LNCAP (cell line): ENCODE data around the gene CARD8.

ENCODE experiments used
- CTCF ChIP-seq: fragments of 450-650 bp; IDR thresholded peaks from 2 replicates; pipeline ENCODE4 v1.5.1; 2017; ENCODE audit warnings: mild to moderate bottlenecking

The CARD8 gene

GRCh38 chr19:48239582-48240141 is 16.1 kb downstream of the CARD8 start:
- TF ChIP-seq CTCF: no peak

- TF ChIP-seq CTCF: no peak
Measured at GRCh38 chr19:48239120-48239519, 16.6 kb downstream of the CARD8 start.

DNA sequence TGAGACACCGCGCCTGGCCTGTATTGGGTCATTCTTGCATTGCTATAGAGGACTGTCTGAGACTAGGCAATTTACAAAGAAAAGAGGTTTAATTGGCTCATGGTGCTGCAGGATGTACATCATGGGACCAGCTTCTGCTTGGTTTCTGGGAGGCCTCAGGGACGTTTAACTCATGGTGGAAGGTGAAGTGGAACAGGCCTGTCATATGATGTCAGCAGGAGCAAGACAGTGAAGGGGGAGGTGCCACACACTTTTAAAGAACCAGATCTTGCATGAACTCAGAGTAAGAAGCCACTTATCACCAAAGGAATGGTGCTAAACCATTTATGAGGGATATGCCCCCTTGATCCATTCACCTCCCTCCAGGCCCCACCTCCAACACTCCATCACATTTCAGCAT is 18.7 kb downstream of the CARD8 start:
- no peak for TF ChIP-seq CTCF

DNA sequence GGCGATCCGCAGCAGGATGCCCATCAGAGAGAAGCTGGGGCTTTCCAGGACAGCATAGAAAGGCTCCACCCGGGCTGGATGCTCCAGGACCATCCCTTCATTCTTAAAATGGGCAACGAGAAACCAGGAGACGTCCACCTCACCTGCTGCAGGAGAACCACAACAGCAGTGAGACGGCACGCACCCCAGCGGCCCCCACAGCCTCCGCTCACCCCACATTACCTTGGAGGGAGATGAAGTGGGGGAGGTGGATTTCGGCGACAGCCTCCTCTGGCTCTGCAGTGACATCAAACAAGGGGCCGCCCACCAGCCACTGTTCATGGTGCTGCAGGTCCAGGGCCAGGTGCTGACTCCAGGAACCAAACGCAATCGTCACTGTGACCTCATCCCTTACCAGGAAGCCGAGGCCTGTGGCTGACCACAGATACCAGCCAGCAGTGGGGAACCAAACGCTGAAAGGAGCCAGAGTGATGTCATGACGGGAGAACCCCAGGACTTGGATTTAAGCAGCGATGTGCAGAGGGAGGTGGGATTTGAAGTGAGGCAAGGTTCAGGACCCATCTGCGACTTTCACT is 25.1 kb downstream of the CARD8 start:
- TF ChIP-seq CTCF: no peak

DNA sequence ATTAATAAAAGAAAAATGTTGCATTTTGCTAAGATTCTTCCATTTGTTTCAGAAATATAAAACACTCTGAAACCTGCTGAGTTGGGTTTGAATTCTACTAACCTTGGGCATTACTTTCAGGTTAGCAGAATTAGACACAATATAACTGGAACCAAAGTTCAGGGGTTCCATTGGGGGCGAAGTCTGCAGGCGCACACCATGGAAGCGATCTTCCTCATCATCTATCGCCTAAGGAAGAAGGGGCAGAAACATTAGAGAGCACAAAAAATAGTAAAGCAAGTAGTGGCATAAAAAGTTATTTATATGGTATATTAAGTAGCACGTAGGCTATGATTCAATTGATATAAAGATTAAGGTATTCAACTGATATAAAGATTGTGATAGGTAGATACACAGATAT is 34.1 kb downstream of the CARD8 start:
- no peak for TF ChIP-seq CTCF

- TF ChIP-seq CTCF: no peak
Measured at GRCh38 chr19:48218997-48219396, 36.7 kb downstream of the CARD8 start.

DNA sequence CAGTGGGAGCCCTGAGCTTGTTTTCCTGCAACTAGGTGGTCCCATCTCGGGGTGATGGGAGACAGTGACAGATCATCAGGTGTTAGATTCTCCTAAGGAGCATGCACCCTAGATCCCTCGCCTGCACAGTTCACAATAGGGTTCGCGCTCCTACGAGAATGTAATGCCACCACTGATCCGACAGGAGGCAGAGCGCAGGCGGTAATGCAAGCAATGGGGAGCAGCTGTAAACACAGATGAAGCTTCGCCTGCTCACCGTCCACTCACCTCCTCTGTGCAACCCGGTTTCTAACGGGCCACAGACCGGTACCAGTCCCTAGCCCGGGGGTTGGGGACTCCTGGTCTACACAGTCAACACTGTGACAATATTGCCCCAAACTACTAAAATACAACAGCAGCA is 38.8 kb downstream of the CARD8 start:
- no peak for TF ChIP-seq CTCF

- TF ChIP-seq CTCF: no peak
Measured at GRCh38 chr19:48213959-48214358, 41.8 kb downstream of the CARD8 start.
